HG03378 (cell line): ENCODE measurements around the gene RIC8B.

Source experiments
- ATAC-seq: cut with Tn5 transposase; IDR thresholded peaks from one replicate; pipeline ENCODE4 v1.9.1; 2021; ENCODE audit warnings: mild to moderate bottlenecking, moderate library complexity; ENCODE audit not compliant: unreplicated experiment

The RIC8B gene

GRCh38 chr12:106758349-106759110, 16.0 kb upstream of the RIC8B start:
- no peak for ATAC-seq

GRCh38 chr12:106759526-106760183, 14.8 kb upstream of the RIC8B start:
- no peak for ATAC-seq

- ATAC-seq = peak; percentile 93
These were observed 14.3 kb upstream of the RIC8B start for GRCh38 chr12:106760184-106760531.

- ATAC-seq = no peak
These were observed 10.3 kb upstream of the RIC8B start for GRCh38 chr12:106764220-106764619.

GRCh38 chr12:106764738-106765137, 9.7 kb upstream of the RIC8B start:
- no peak for ATAC-seq

GRCh38 chr12:106766393-106766826, 8.1 kb upstream of the RIC8B start:
- ATAC-seq = no peak

GRCh38 chr12:106767206-106767605, 7.3 kb upstream of the RIC8B start:
- no peak for ATAC-seq

GRCh38 chr12:106767954-106768822, 6.3 kb upstream of the RIC8B start:
- no peak for ATAC-seq

- no peak for ATAC-seq
These were observed 5.4 kb upstream of the RIC8B start for GRCh38 chr12:106769078-106769477.

GRCh38 chr12:106769546-106769945, 4.9 kb upstream of the RIC8B start:
- no peak for ATAC-seq

- no peak for ATAC-seq
These were observed 3.1 kb upstream of the RIC8B start for GRCh38 chr12:106771425-106771824.

GRCh38 chr12:106773286-106774004, 1.0 kb upstream of the RIC8B start:
- no peak for ATAC-seq

- ATAC-seq = peak; percentile 6
These were observed 484 bp downstream of the RIC8B start for GRCh38 chr12:106774808-106775524.

GRCh38 chr12:106776897-106777296, 2.4 kb downstream of the RIC8B start:
- ATAC-seq = no peak

- ATAC-seq = no peak
These were observed 5.6 kb downstream of the RIC8B start for GRCh38 chr12:106780010-106780631.

- no peak for ATAC-seq
These were observed 8.1 kb downstream of the RIC8B start for GRCh38 chr12:106782619-106783018.

GRCh38 chr12:106783515-106783914, 9.0 kb downstream of the RIC8B start:
- ATAC-seq = no peak

GRCh38 chr12:106790020-106790419, 15.5 kb downstream of the RIC8B start:
- no peak for ATAC-seq

- ATAC-seq = no peak
These were observed 17.0 kb downstream of the RIC8B start for GRCh38 chr12:106791531-106791930.

- no peak for ATAC-seq
These were observed 19.9 kb downstream of the RIC8B start for GRCh38 chr12:106794369-106794768.
